ENCODE data around the gene PROX1.

DNA sequence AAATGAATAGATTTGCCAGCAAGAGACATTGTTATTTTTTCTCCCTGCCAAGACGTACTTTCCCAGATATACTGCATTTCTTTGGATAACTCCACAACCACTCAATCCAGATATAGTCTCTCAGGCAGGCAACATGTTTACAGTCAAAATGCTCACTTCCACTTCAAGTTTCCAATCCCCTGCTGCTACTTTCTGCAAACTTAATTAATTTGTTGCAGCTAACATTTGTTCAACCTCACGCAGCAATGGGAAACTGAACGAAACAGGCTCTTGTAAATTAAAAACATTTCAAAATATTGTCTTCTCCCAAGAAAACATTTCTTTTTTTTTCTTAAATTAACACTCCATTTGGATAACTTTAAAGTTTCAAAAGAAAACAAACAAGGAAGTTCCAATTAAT is 45.7 kb upstream of the PROX1 start:
- no peak for TF ChIP-seq EZH2 (IDR thresholded peaks at IDR 0.05; ENCODE audit: borderline replicate concordance)
- TF ChIP-seq, protein P1, sequence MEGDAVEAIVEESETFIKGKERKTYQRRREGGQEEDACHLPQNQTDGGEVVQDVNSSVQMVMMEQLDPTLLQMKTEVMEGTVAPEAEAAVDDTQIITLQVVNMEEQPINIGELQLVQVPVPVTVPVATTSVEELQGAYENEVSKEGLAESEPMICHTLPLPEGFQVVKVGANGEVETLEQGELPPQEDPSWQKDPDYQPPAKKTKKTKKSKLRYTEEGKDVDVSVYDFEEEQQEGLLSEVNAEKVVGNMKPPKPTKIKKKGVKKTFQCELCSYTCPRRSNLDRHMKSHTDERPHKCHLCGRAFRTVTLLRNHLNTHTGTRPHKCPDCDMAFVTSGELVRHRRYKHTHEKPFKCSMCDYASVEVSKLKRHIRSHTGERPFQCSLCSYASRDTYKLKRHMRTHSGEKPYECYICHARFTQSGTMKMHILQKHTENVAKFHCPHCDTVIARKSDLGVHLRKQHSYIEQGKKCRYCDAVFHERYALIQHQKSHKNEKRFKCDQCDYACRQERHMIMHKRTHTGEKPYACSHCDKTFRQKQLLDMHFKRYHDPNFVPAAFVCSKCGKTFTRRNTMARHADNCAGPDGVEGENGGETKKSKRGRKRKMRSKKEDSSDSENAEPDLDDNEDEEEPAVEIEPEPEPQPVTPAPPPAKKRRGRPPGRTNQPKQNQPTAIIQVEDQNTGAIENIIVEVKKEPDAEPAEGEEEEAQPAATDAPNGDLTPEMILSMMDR (IDR thresholded peaks at IDR 0.05; ENCODE audit: poor library complexity) = no peak
